T-helper 22 cell (primary cell): ENCODE measurements around the gene RUNX2.
A peak's percentile ranks its signal among the peaks of the same experiment; 100 is the strongest.
"Not testable (repeated sequence)": the region's sequence is repeated elsewhere in the genome, so short reads cannot be mapped to it uniquely, and the experiment has no call there.

Experiments used
- DNase-seq: peaks from one replicate; pipeline ENCODE4 v3.0.0-alpha.2; 2020; ENCODE audit warnings: low read depth

Gene RUNX2

DNA sequence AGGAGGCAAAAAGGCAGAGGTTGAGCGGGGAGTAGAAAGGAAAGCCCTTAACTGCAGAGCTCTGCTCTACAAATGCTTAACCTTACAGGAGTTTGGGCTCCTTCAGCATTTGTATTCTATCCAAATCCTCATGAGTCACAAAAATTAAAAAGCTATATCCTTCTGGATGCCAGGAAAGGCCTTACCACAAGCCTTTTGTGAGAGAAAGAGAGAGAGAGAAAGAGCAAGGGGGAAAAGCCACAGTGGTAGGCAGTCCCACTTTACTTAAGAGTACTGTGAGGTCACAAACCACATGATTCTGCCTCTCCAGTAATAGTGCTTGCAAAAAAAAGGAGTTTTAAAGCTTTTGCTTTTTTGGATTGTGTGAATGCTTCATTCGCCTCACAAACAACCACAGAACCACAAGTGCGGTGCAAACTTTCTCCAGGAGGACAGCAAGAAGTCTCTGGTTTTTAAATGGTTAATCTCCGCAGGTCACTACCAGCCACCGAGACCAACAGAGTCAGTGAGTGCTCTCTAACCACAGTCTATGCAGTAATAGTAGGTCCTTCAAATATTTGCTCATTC lies at the start of gene RUNX2:
Gene RUNX2, plus strand, starts transcription at position 375 of the 567 bp plus-strand sequence. CDS start 397 bp downstream, outside the sequence.
- DNase-seq = no peak

GRCh38 chr6:45278367-45278766 lies 49.8 kb upstream of the RUNX2 start:
- DNase-seq = no peak

GRCh38 chr6:45286707-45287106 lies 41.4 kb upstream of the RUNX2 start:
- not testable (repeated sequence) for DNase-seq

DNA sequence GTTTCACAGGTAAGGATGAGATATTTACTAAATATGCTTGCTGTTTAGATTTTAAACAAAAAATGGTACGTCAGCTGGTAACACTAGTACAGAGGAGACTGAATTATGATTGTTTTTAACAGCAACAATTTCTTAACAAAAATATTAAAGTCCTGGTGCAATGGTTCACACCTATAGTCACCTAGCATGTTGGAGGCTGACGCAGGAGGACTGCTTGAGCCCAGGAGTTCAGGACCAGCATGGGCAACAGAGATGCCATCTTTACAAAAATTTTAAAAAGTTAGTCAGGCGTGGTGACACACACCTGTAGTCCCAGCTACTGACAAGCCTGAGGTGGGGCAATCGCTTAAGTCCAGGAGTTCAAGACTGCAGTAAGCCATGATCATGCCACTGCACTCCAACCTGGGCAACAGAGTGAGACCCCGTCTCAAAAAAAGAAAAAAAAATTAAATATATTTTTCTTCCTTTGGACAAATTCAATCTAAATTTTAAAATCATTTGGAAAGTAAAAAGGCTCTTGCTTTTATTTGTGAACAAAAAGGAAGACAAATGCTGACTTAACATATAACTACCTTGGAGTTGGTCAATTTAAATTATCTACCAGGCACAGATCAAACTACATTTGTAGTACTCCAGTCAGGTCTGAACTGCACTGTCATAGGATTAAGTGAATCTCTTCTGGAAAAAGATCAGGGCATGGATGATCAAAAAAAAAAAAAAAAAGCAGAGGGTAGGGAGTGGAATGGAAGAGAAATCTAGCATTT lies 38.2 kb upstream of the RUNX2 start:
- no peak for DNase-seq

DNA sequence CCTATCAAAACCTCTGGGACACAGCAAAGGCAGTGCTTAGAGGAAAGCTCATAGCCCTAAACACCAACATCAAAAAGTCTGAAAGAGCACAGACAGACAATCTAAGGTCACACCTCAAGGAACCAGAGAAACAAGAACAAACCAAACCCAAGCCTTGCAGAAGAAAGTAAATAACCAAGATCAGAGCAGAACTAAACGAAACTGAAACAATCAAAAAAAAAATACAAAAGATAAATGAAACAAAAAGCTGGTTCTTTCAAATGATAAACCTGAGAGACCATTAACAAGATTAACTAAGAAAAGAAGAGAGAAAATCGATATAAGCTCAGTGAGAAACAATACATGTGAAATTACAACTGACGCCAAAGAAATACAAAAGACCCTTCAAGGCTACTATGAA lies 34.8 kb upstream of the RUNX2 start:
- DNase-seq = no peak

GRCh38 chr6:45294065-45294701 lies 33.9 kb upstream of the RUNX2 start:
- DNase-seq = not testable (repeated sequence)

- DNase-seq = no peak
Measured at GRCh38 chr6:45297320-45297719, 30.8 kb upstream of the RUNX2 start.

DNA sequence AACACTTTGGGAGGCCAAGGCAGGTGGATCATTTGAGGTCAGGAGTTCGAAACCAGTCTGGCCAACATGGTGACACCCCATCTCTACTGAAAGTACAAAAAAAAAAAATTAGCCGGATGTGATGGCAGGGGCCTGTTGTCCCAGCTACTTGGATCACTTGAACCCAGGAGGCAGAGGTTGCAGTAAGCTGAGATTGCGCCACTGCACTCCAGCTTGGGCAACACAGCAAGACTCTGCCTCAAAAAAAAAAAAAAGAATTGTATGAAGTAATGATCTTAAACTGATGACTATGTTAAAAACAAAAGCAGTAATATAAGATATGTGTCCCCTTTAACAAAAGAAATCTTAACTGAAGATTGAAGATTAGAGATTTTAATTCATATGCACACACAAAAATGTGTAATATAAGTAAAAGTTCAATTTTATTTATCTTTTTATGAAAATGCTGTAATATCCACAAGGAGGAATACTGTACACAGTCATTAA lies 29.0 kb upstream of the RUNX2 start:
- DNase-seq = no peak

GRCh38 chr6:45300736-45301135 lies 27.4 kb upstream of the RUNX2 start:
- no peak for DNase-seq

DNA sequence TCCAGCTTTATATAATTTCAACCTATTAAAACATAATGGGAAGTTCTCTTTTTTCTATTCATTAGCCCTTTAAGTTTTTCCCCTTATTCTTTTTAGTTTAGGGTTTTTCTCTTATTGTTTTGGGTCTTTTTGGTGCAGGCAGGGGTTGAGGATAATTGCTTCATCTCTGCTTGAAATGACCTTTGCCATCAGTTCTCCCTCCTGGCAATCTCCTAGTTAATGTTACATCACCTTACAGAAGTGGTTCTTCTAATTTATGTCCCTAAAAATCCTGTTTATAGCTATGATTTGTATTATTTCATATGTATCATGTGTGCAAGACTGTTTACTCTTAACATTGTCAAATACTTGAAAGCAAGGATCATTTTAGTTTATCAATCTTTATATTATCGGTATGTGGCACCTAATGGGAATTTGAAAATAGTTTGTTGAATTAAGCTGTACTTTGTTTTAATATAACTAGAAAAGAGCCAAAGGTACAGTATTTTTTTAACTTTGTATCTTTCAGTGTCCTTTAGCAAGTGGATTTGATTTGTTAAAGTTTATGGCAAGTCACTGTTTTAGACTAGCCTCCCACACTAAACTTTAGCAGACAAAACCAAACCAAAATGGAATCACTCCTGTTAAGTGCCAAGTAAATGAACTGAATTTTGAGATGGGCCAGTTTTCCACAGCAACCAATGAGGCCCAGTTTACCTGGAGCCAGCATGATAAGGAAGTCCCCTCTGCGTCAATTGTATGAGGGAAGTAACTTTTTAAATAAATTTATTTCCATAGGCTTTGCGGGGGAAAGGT lies 26.6 kb upstream of the RUNX2 start:
- no peak for DNase-seq

DNA sequence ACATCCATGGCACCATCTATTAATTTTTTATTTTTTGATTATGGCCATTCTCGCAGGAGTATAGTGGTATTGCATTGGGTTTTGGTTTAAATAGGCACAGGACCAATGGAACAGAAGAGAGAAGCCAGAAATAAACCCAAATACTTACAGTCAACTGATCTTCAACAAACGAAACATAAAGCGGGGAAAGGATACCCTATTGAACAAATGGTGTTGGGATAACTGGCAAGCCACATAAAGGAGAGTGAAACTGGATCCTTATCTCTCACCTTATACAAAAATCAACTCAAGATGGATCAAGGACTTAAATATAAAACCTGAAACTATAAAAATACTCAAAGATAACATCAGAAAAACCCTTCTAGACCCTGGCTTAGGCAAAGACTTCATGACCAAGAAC lies 25.3 kb upstream of the RUNX2 start:
- DNase-seq = no peak

DNA sequence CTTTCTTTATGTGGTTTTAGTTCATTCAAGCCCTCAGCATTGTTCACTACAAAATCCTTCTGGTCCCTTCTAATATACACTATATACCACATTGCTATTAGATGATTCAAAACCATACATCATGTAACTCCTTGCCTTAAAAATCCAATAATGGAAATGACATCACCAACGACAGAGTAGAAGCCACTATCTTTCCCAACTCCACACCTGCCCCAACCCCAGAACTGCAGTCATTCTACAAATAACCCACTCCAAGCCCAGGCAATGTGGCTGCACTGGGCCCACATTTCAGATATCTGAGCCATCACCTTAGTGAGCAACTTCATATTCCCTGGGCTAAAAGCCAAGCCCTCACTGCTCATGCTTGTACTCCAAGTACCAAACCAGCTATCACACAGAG lies 22.6 kb upstream of the RUNX2 start:
- no peak for DNase-seq

GRCh38 chr6:45310118-45310788 lies 17.9 kb upstream of the RUNX2 start:
- DNase-seq = peak; percentile 4

GRCh38 chr6:45314146-45314545 lies 14.0 kb upstream of the RUNX2 start:
- DNase-seq = no peak

DNA sequence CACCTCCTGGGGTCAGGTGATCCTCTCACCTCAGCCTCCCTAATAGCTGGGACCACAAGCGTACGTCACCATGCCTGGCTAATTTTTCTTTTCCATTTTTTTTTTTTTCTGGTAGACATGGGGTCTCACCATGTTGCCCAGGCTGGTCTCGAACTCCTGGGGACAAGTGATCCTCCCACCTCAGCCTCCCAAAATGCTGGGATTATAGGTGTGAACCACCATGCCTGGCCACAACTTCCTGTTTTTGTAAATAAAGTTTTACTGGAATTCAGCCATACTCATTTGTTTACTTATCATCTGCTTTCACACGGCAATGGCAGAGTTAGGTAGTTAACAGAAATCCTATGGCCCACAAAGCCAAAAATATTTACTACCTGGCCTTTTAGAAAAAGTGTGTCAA lies 7.8 kb upstream of the RUNX2 start:
- DNase-seq = no peak

GRCh38 chr6:45323656-45324224 lies 4.4 kb upstream of the RUNX2 start:
- DNase-seq = no peak

GRCh38 chr6:45326698-45327417 lies 1.3 kb upstream of the RUNX2 start:
- no peak for DNase-seq

- no peak for DNase-seq
Measured at GRCh38 chr6:45328523-45328922, 393 bp downstream of the RUNX2 start.

- no peak for DNase-seq
Measured at GRCh38 chr6:45344900-45345299, 16.8 kb downstream of the RUNX2 start.

- no peak for DNase-seq
Measured at GRCh38 chr6:45350186-45350710, 22.1 kb downstream of the RUNX2 start.

DNA sequence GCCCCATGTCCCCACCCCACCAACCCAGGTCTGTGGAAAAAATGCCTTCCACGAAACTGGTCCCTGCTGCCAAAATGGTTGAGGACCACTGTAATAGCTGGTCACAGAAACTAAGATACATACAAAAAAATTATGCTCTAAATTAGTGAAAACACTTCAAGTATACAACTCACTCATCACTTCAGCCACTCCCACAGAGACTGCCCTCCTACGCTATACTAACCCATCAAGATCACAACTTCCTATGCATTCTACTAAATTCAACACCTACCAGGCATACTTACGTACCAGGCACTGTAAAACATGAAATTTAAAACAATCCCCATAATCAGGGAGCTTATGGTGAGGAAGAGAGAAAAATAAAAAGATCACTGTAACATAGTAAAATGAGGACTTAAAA lies 22.9 kb downstream of the RUNX2 start:
- DNase-seq = no peak
